CD14-positive monocyte (primary cell): Measurements from ENCODE around the gene ATOH8. TPM values are rescaled to one million over a fixed set of nuclear protein-coding genes. Genes with fewer than 3 reads are reported as not detected.

Experiments used
- DNase-seq, 3 donors: peaks; one replicate each; pipeline ENCODE4 v3.0.0-alpha.2; 2011 to 2022
- H2AFZ ChIP-seq: 2 replicates; pipeline ENCODE4 v1.6.0; 2012; ENCODE audit warnings: mild to moderate bottlenecking, low read depth, low read length, inconsistent platforms; ENCODE audit not compliant: insufficient read depth, poor library complexity, severe bottlenecking
- H3K27ac ChIP-seq, 2 donors: 1 replicate in 1 of 2; 2 replicates in 1 of 2; pipeline ENCODE4 v1.5.1; 2012 to 2013; ENCODE audit warnings: low read length in 2 of 2, control low read depth in 1 of 2, inconsistent platforms in 1 of 2, low read depth in 1 of 2, mild to moderate bottlenecking in 1 of 2
- H3K27me3 ChIP-seq, 2 donors: one replicate each; pipeline versions ENCODE4 v1.6.0 to v1.6.1; 2011 to 2013; ENCODE audit warnings: low read length in 2 of 2; ENCODE audit not compliant: control insufficient read depth in 2 of 2, insufficient read depth in 2 of 2
- H3K36me3 ChIP-seq, 2 donors: replicated peaks in 1 of 2; 1 replicate in 1 of 2; 2 replicates in 1 of 2; pipeline versions ENCODE4 v1.5.1 to v1.6.1; 2012 to 2013; ENCODE audit warnings: low read length in 2 of 2, control low read depth in 1 of 2, inconsistent platforms in 1 of 2, mild to moderate bottlenecking in 1 of 2; ENCODE audit not compliant: insufficient read depth in 2 of 2, control insufficient read depth in 1 of 2
- H3K4me1 ChIP-seq, 2 donors: 1 replicate in 1 of 2; 2 replicates in 1 of 2; pipeline versions ENCODE4 v1.5.1 to v1.6.1; 2012 to 2013; ENCODE audit warnings: low read length in 2 of 2, control low read depth in 1 of 2, inconsistent platforms in 1 of 2, mild to moderate bottlenecking in 1 of 2, moderate library complexity in 1 of 2; ENCODE audit not compliant: insufficient read depth in 2 of 2, control insufficient read depth in 1 of 2
- H3K4me2 ChIP-seq: replicated peaks from 2 replicates; pipeline ENCODE3; 2012; ENCODE audit warnings: low read length, moderate library complexity, mild to moderate bottlenecking; ENCODE audit not compliant: poor library complexity, severe bottlenecking; ENCODE audit errors: extremely low read depth
- H3K4me3 ChIP-seq, 3 experiments: fragments of 200-600 bp in 1 of 3; sonication (generic) in 1 of 3; replicated peaks in 1 of 3; 1 replicate in 2 of 3; 2 replicates in 1 of 3; pipeline ENCODE4 v1.5.1; 2011 to 2013; ENCODE audit warnings: low read length in 3 of 3, mild to moderate bottlenecking in 3 of 3, control low read depth in 2 of 3, low read depth in 2 of 3, inconsistent platforms in 1 of 3, moderate library complexity in 1 of 3
- H3K79me2 ChIP-seq: 2 replicates; pipeline ENCODE4 v1.6.0; 2012; ENCODE audit warnings: mild to moderate bottlenecking, control low read depth, inconsistent platforms, low read length, moderate library complexity; ENCODE audit not compliant: insufficient read depth
- H3K9ac ChIP-seq: 2 replicates; pipeline ENCODE4 v1.6.0; 2017; ENCODE audit warnings: low read length, mild to moderate bottlenecking; ENCODE audit not compliant: insufficient read depth, poor library complexity, severe bottlenecking
- H3K9me3 ChIP-seq, 2 donors: replicated peaks in 1 of 2; 1 replicate in 1 of 2; 2 replicates in 1 of 2; pipeline versions ENCODE4 v1.5.1 to v1.6.1; 2012 to 2013; ENCODE audit warnings: low read length in 2 of 2, control low read depth in 1 of 2; ENCODE audit not compliant: control insufficient read depth in 1 of 2, insufficient read depth in 1 of 2
- H4K20me1 ChIP-seq: 2 replicates; pipeline ENCODE4 v1.6.0; 2012; ENCODE audit warnings: mild to moderate bottlenecking, low read length, control low read depth, moderate library complexity; ENCODE audit not compliant: insufficient read depth
- H3K27ac Mint-ChIP-seq, 7 donors: one replicate each; pipeline ENCODE4 v1.8.0; 2020; ENCODE audit warnings: mild to moderate bottlenecking in 7 of 7, mixed read lengths in 7 of 7, moderate library complexity in 6 of 7, inconsistent platforms in 2 of 7
- H3K27me3 Mint-ChIP-seq, 3 donors: one replicate each; pipeline ENCODE4 v1.8.0; 2021 to 2022; ENCODE audit warnings: low read depth in 3 of 3, mild to moderate bottlenecking in 3 of 3, mixed read lengths in 3 of 3, moderate library complexity in 3 of 3, inconsistent platforms in 1 of 3
- H3K36me3 Mint-ChIP-seq, 2 donors: one replicate each; pipeline ENCODE4 v1.8.0; 2020; ENCODE audit warnings: mixed read lengths in 2 of 2, inconsistent platforms in 1 of 2, mild to moderate bottlenecking in 1 of 2
- H3K4me1 Mint-ChIP-seq: one replicate; pipeline ENCODE4 v1.8.0; 2020; ENCODE audit warnings: mild to moderate bottlenecking, mixed read lengths
- H3K4me3 Mint-ChIP-seq, 2 donors: one replicate each; pipeline ENCODE4 v1.8.0; 2020; ENCODE audit warnings: mild to moderate bottlenecking in 2 of 2, mixed read lengths in 2 of 2, moderate library complexity in 1 of 2
- H3K9me3 Mint-ChIP-seq, 7 donors: one replicate each; pipeline ENCODE4 v1.8.0; 2020 to 2022; ENCODE audit warnings: mixed read lengths in 7 of 7, mild to moderate bottlenecking in 6 of 7, moderate library complexity in 6 of 7, inconsistent platforms in 2 of 7
- CTCF ChIP-seq: fragments of 200-600 bp; IDR thresholded peaks from one replicate; pipeline ENCODE4 v1.8.0; 2022; ENCODE audit warnings: antibody characterized with exemption, mild to moderate bottlenecking
- WGBS: methylation state at CpG from one replicate; pipeline ENCODE4 v1.1.5; 2013; ENCODE audit warnings: missing lambda C conversion rate; ENCODE audit not compliant: insufficient coverage; 5-methylcytosine and 5-hydroxymethylcytosine counted together
- intact Hi-C, 2 donors: fragments of 100-400 bp; cut with micrococcal nuclease; formaldehyde crosslinking; loops; one replicate each; pipeline versions ENCODE4 v1.15.0 to v1.15.1; 2023
- polyA plus RNA-seq, 3 donors: library from polyadenylated mRNA; depleted of rRNA in 1 of 3; unstranded in 2 of 3; stranded (reverse) in 1 of 3; fragments of 300-500 nt in 2 of 3; fragments of >200 nt in 1 of 3; fragmentation: Illumina TruSeq in 2 of 3; gene quantifications; 1 replicate in 2 of 3; 2 replicates in 1 of 3; pipeline ENCODE4 v1.2.3, GENCODE V29; 2012 to 2021

ATOH8 gene
- polyA plus RNA-seq, 3 donors = 2.0 to 3.9 (median 2.1) TPM

GRCh38 chr2:85770786-85771409, 17.1 kb downstream of the ATOH8 start:
- no peak for TF ChIP-seq CTCF
- H3K9me3 Mint-ChIP-seq = no peaks in the 10 kb centered on the region
- WGBS = 100% methylated on average over 7 of the region's 10 CpGs
- no peak overlapping the region for H3K9ac ChIP-seq
- peaks cover 11 to 17% of the 10 kb centered on the region in 2 donors for H3K4me1 ChIP-seq
- DNase-seq = no peak
- intact Hi-C loops = no loop called here
- no peak overlapping the region for H3K27ac ChIP-seq
- H3K4me3 Mint-ChIP-seq = no peak overlapping the region
- H3K36me3 Mint-ChIP-seq = peaks cover 13 to 24% of the 10 kb centered on the region in 2 donors
- H3K4me2 ChIP-seq = no peak overlapping the region
- H3K36me3 ChIP-seq = no peaks in the 10 kb centered on the region
- H3K27ac Mint-ChIP-seq = no peak overlapping the region
- peaks cover 20% of the 10 kb centered on the region for H3K4me1 Mint-ChIP-seq
- H3K4me3 ChIP-seq = no peak overlapping the region
- H2AFZ ChIP-seq = no peak overlapping the region
- no peaks in the 10 kb centered on the region for H3K9me3 ChIP-seq
- no peaks in the 10 kb centered on the region for H3K79me2 ChIP-seq
- H3K27me3 ChIP-seq = peaks cover 0 to 33% of the 10 kb centered on the region in 2 donors
- peaks cover 5% of the 10 kb centered on the region for H4K20me1 ChIP-seq
- peaks cover 15 to 41% (median 34%) of the 10 kb centered on the region in 3 donors for H3K27me3 Mint-ChIP-seq

GRCh38 chr2:85771486-85771885, 17.7 kb downstream of the ATOH8 start:
- Histone ChIP-seq H3K9me3 (no peaks in the 10 kb centered on the region), H3K4me1 (peaks cover 8 to 11% of the 10 kb centered on the region in 2 donors), H2AFZ (no peak overlapping the region), H3K27ac (no peak overlapping the region), H3K27me3 (peaks cover 0 to 28% of the 10 kb centered on the region in 2 donors), H3K4me3 (peak overlapping the region in 1 of 3 experiments; percentile 36), H3K36me3 (no peaks in the 10 kb centered on the region), H4K20me1 (peaks cover 4% of the 10 kb centered on the region), H3K4me2 (no peak overlapping the region), H3K9ac (peak overlapping the region; percentile 21), H3K79me2 (no peaks in the 10 kb centered on the region)
- Mint-ChIP-seq H3K4me1 (peaks cover 16% of the 10 kb centered on the region), H3K27me3 (peaks cover 13 to 35% (median 28%) of the 10 kb centered on the region in 3 donors), H3K27ac (no peak overlapping the region), H3K4me3 (peak overlapping the region in 1 of 2 donors; percentile 39), H3K36me3 (peaks cover 12 to 24% of the 10 kb centered on the region in 2 donors), H3K9me3 (no peaks in the 10 kb centered on the region)
- no peak for TF ChIP-seq CTCF
- WGBS = 50% methylated on average over 2 of the region's 4 CpGs
- intact Hi-C loops = no loop called here
- DNase-seq = no peak
